Activated CD4-positive, alpha-beta T cell treated with anti-CD3 and anti-CD28 coated beads, Interleukin-2, Interleukin-6, amounts not matched to agents 100 ng/mL and 50 ng/mL, durations not matched to agents 16 hours and 8 hours (primary cell): ENCODE measurements around the gene METAP1.
"Not testable (repeated sequence)": the region's sequence is repeated elsewhere in the genome, so short reads cannot be mapped to it uniquely, and the experiment has no call there.

Experiments used
- DNase-seq: peaks from one replicate; pipeline ENCODE4 v3.0.0-alpha.2; 2020

The METAP1 gene

GRCh38 chr4:99061048-99061700 is 65.7 kb downstream of the METAP1 start:
- no peak for DNase-seq

GRCh38 chr4:99062120-99062519 is 66.6 kb downstream of the METAP1 start:
- DNase-seq, result no peak

GRCh38 chr4:99065521-99065920 is 70.0 kb downstream of the METAP1 start:
- DNase-seq, result not testable (repeated sequence)

GRCh38 chr4:99067617-99068016 is 72.1 kb downstream of the METAP1 start:
- no peak for DNase-seq

GRCh38 chr4:99071159-99071558 is 75.6 kb downstream of the METAP1 start:
- DNase-seq, result no peak

GRCh38 chr4:99074816-99075215 is 79.3 kb downstream of the METAP1 start:
- DNase-seq, result no peak

- DNase-seq, result no peak
Measured at GRCh38 chr4:99076292-99076976, 80.9 kb downstream of the METAP1 start.

GRCh38 chr4:99077177-99077576 is 81.7 kb downstream of the METAP1 start:
- no peak for DNase-seq

- no peak for DNase-seq
Measured at GRCh38 chr4:99078336-99078735, 82.8 kb downstream of the METAP1 start.

GRCh38 chr4:99078931-99079624 is 83.6 kb downstream of the METAP1 start:
- no peak for DNase-seq

GRCh38 chr4:99079625-99080295 is 84.2 kb downstream of the METAP1 start:
- no peak for DNase-seq

GRCh38 chr4:99080869-99081268 is 85.3 kb downstream of the METAP1 start:
- DNase-seq, result not testable (repeated sequence)

GRCh38 chr4:99082192-99082591 is 86.7 kb downstream of the METAP1 start:
- no peak for DNase-seq

- DNase-seq, result no peak
Measured at GRCh38 chr4:99084595-99084994, 89.1 kb downstream of the METAP1 start.

GRCh38 chr4:99088023-99088449 is 92.5 kb downstream of the METAP1 start:
- peak; percentile 28 for DNase-seq

GRCh38 chr4:99088481-99089365 is 93.2 kb downstream of the METAP1 start, which contains the start of gene ADH5:
TSS of gene ADH5 (minus strand) at chr4:99088788. CDS start at chr4:99088700, 88 bp downstream.
- peak; percentile 94 for DNase-seq

GRCh38 chr4:99090481-99091215 is 95.1 kb downstream of the METAP1 start:
- DNase-seq, result no peak

GRCh38 chr4:99091216-99091575 is 95.7 kb downstream of the METAP1 start:
- no peak for DNase-seq

GRCh38 chr4:99091841-99092240 is 96.3 kb downstream of the METAP1 start:
- not testable (repeated sequence) for DNase-seq

- DNase-seq, result no peak
Measured at GRCh38 chr4:99099311-99099710, 103.8 kb downstream of the METAP1 start.

- not testable (repeated sequence) for DNase-seq
Measured at GRCh38 chr4:99099814-99100213, 104.3 kb downstream of the METAP1 start.

- DNase-seq, result no peak
Measured at GRCh38 chr4:99100876-99101275, 105.4 kb downstream of the METAP1 start.
